HG03175 (cell line): ENCODE results near the gene MACROH2A1.

ENCODE experiments used
- ATAC-seq: cut with Tn5 transposase; IDR thresholded peaks from one replicate; pipeline ENCODE4 v1.9.1; 2021; ENCODE audit warnings: mild to moderate bottlenecking, moderate library complexity; ENCODE audit not compliant: unreplicated experiment

MACROH2A1 gene

GRCh38 chr5:135320718-135321484, 78.1 kb downstream of the MACROH2A1 start:
- ATAC-seq, result no peak

- ATAC-seq, result no peak
Observed at GRCh38 chr5:135319928-135320606, 79.0 kb downstream of the MACROH2A1 start.

- ATAC-seq, result no peak
Observed at GRCh38 chr5:135319458-135319857, 79.6 kb downstream of the MACROH2A1 start.

GRCh38 chr5:135318924-135319323, 80.1 kb downstream of the MACROH2A1 start:
- no peak for ATAC-seq

- no peak for ATAC-seq
Observed at GRCh38 chr5:135318037-135318436, 81.0 kb downstream of the MACROH2A1 start.

GRCh38 chr5:135317286-135317685, 81.7 kb downstream of the MACROH2A1 start:
- no peak for ATAC-seq

- no peak for ATAC-seq
Observed at GRCh38 chr5:135315386-135315785, 83.6 kb downstream of the MACROH2A1 start.

GRCh38 chr5:135313946-135314345, 85.1 kb downstream of the MACROH2A1 start:
- ATAC-seq, result no peak

GRCh38 chr5:135313405-135313804, 85.6 kb downstream of the MACROH2A1 start:
- no peak for ATAC-seq

- ATAC-seq, result no peak
Observed at GRCh38 chr5:135312255-135312935, 86.6 kb downstream of the MACROH2A1 start.

GRCh38 chr5:135310328-135310989, 88.6 kb downstream of the MACROH2A1 start:
- ATAC-seq, result no peak

GRCh38 chr5:135309391-135310327, 89.4 kb downstream of the MACROH2A1 start:
- no peak for ATAC-seq

- ATAC-seq, result no peak
Observed at GRCh38 chr5:135308752-135309151, 90.3 kb downstream of the MACROH2A1 start.

- no peak for ATAC-seq
Observed at GRCh38 chr5:135308245-135308644, 90.8 kb downstream of the MACROH2A1 start.

- no peak for ATAC-seq
Observed at GRCh38 chr5:135307143-135307903, 91.7 kb downstream of the MACROH2A1 start.

GRCh38 chr5:135306557-135306956, 92.5 kb downstream of the MACROH2A1 start:
- no peak for ATAC-seq

GRCh38 chr5:135304352-135305221, 94.4 kb downstream of the MACROH2A1 start:
- no peak for ATAC-seq

GRCh38 chr5:135303582-135304173, 95.4 kb downstream of the MACROH2A1 start:
- ATAC-seq, result no peak
